HG03039 (cell line): ENCODE data around the gene WWP2.

ENCODE experiments used
- ATAC-seq: cut with Tn5 transposase; IDR thresholded peaks from one replicate; pipeline ENCODE4 v1.9.1; 2021; ENCODE audit warnings: mild to moderate bottlenecking, moderate library complexity; ENCODE audit not compliant: unreplicated experiment

WWP2 gene

GRCh38 chr16:69830146-69830533 is 68.0 kb downstream of the WWP2 start:
- no peak for ATAC-seq

- no peak for ATAC-seq
These were observed 68.5 kb downstream of the WWP2 start for GRCh38 chr16:69830534-69831211.

GRCh38 chr16:69831212-69832123 is 69.3 kb downstream of the WWP2 start:
- ATAC-seq: no peak

GRCh38 chr16:69833357-69834282 is 71.5 kb downstream of the WWP2 start:
- no peak for ATAC-seq

- no peak for ATAC-seq
These were observed 72.8 kb downstream of the WWP2 start for GRCh38 chr16:69834807-69835466.

- ATAC-seq: no peak
These were observed 74.1 kb downstream of the WWP2 start for GRCh38 chr16:69836257-69836656.

GRCh38 chr16:69837380-69837779 is 75.2 kb downstream of the WWP2 start:
- ATAC-seq: no peak

GRCh38 chr16:69838489-69838888 is 76.4 kb downstream of the WWP2 start:
- no peak for ATAC-seq

- no peak for ATAC-seq
These were observed 77.1 kb downstream of the WWP2 start for GRCh38 chr16:69839240-69839688.

- ATAC-seq: no peak
These were observed 77.8 kb downstream of the WWP2 start for GRCh38 chr16:69839798-69840409.

GRCh38 chr16:69840975-69841374 is 78.8 kb downstream of the WWP2 start:
- no peak for ATAC-seq

- ATAC-seq: no peak
These were observed 82.3 kb downstream of the WWP2 start for GRCh38 chr16:69844441-69844840.

GRCh38 chr16:69845181-69845580 is 83.0 kb downstream of the WWP2 start:
- no peak for ATAC-seq

- ATAC-seq: no peak
These were observed 85.5 kb downstream of the WWP2 start for GRCh38 chr16:69847643-69848042.

GRCh38 chr16:69848637-69849545 is 86.8 kb downstream of the WWP2 start:
- ATAC-seq: no peak

- no peak for ATAC-seq
These were observed 89.5 kb downstream of the WWP2 start for GRCh38 chr16:69851491-69852240.

GRCh38 chr16:69852815-69853214 is 90.7 kb downstream of the WWP2 start:
- no peak for ATAC-seq

- no peak for ATAC-seq
These were observed 91.3 kb downstream of the WWP2 start for GRCh38 chr16:69853481-69853880.
